Left colon (tissue), 2 donors: Measurements from ENCODE around the gene SMOC1. TPM values are rescaled to one million over a fixed set of nuclear protein-coding genes. Genes with fewer than 3 reads are reported as not detected.

Experiments used
- ATAC-seq: fragments of 200-7000 bp; cut with Tn5 transposase; one replicate; pipeline ENCODE4 v1.9.1; 2020; ENCODE audit warnings: mild to moderate bottlenecking, moderate library complexity
- DNase-seq, 2 donors: peaks; one replicate each; pipeline ENCODE4 v3.0.0-alpha.2; 2020
- intact Hi-C, 2 donors: fragments of 100-400 bp; cut with DNase I in 1 of 2; cut with micrococcal nuclease in 1 of 2; formaldehyde crosslinking; loops; one replicate each; pipeline versions ENCODE4 v1.11.2 to v1.14.0; 2022; cut with DNase I, micrococcal nuclease
- total RNA-seq, 2 donors: library from RNA; stranded (reverse); fragmentation: NEBNext Ultra II Directional; extraction: Animal tissue kit (Norgen Biotek cat#: 25700); gene quantifications; one replicate each; pipeline ENCODE4 v1.2.1, GENCODE V29; 2021
- donor health status: DM: no; HTN: no; CAD: no.
- donor health status: DM: yes; HTN: yes; CAD: no.

SMOC1 gene
- total RNA-seq, 2 donors from 2014 or later, result 0.55 to 0.89 TPM

GRCh38 chr14:70020352-70021170 is 141.3 kb downstream of the SMOC1 start:
- intact Hi-C loops, result no loop called here
- DNase-seq (no peak), ATAC-seq (no peak)

GRCh38 chr14:70021548-70022220 is 142.5 kb downstream of the SMOC1 start:
- intact Hi-C loops, result no loop called here
- ATAC-seq (no peak), DNase-seq (no peak)

- DNase-seq, result no peak
- intact Hi-C loops, result no loop called here
- no peak for ATAC-seq
Measured at GRCh38 chr14:70022771-70023445, 143.7 kb downstream of the SMOC1 start.

GRCh38 chr14:70023871-70024270 is 144.7 kb downstream of the SMOC1 start:
- no peak for DNase-seq
- intact Hi-C loops, result no loop called here
- ATAC-seq, result no peak

GRCh38 chr14:70027785-70028428 is 148.7 kb downstream of the SMOC1 start:
- DNase-seq (peak in 1 of 2 donors; percentile 72), ATAC-seq (peak; percentile 69)
- intact Hi-C loops, result loop anchor here in 1 of 2 donors (2.0 kb wide), 1 partner anchor 209 kb away; no protein-coding TSS in a partner anchor

- ATAC-seq (no peak), DNase-seq (no peak)
- intact Hi-C loops, result loop anchor here in 1 of 2 donors (10.0 kb wide), 1 partner anchor 205 kb away; no protein-coding TSS in a partner anchor
Measured at GRCh38 chr14:70029296-70030132, 150.3 kb downstream of the SMOC1 start.

GRCh38 chr14:70032016-70032415 is 152.8 kb downstream of the SMOC1 start:
- DNase-seq (no peak), ATAC-seq (no peak)
- intact Hi-C loops, result loop anchor here in 1 of 2 donors (10.0 kb wide), 1 partner anchor 207 kb away; no protein-coding TSS in a partner anchor

GRCh38 chr14:70032447-70032846 is 153.2 kb downstream of the SMOC1 start:
- intact Hi-C loops, result loop anchor here in 1 of 2 donors (10.0 kb wide), 1 partner anchor 208 kb away; no protein-coding TSS in a partner anchor
- no peak for ATAC-seq
- DNase-seq, result no peak

GRCh38 chr14:70033116-70033515 is 153.9 kb downstream of the SMOC1 start:
- DNase-seq, result no peak
- no peak for ATAC-seq
- intact Hi-C loops, result loop anchor here in 1 of 2 donors (10.0 kb wide), 1 partner anchor 208 kb away; no protein-coding TSS in a partner anchor

GRCh38 chr14:70033561-70033960 is 154.3 kb downstream of the SMOC1 start:
- intact Hi-C loops, result loop anchor here in 1 of 2 donors (10.0 kb wide), 1 partner anchor 209 kb away; no protein-coding TSS in a partner anchor
- ATAC-seq (no peak), DNase-seq (no peak)

- DNase-seq (no peak), ATAC-seq (no peak)
- intact Hi-C loops, result loop anchor here in 1 of 2 donors (10.0 kb wide), 1 partner anchor 209 kb away; no protein-coding TSS in a partner anchor
Measured at GRCh38 chr14:70034257-70034656, 155.0 kb downstream of the SMOC1 start.

GRCh38 chr14:70036665-70037064 is 157.4 kb downstream of the SMOC1 start:
- intact Hi-C loops, result loop anchor here in 1 of 2 donors (10.0 kb wide), 1 partner anchor 212 kb away; no protein-coding TSS in a partner anchor
- no peak for ATAC-seq
- no peak for DNase-seq

GRCh38 chr14:70043001-70043400 is 163.8 kb downstream of the SMOC1 start:
- DNase-seq, result no peak
- intact Hi-C loops, result no loop called here
- ATAC-seq, result no peak

- ATAC-seq (no peak), DNase-seq (no peak)
- intact Hi-C loops, result no loop called here
Measured at GRCh38 chr14:70045310-70045709, 166.1 kb downstream of the SMOC1 start.

GRCh38 chr14:70045844-70046535 is 166.8 kb downstream of the SMOC1 start:
- intact Hi-C loops, result no loop called here
- peak; percentile 92 for ATAC-seq
- peak; percentile 71 to 84 for DNase-seq

GRCh38 chr14:70047598-70048312 is 168.5 kb downstream of the SMOC1 start:
- DNase-seq (no peak), ATAC-seq (peak; percentile 80)
- intact Hi-C loops, result no loop called here

GRCh38 chr14:70048313-70048654 is 169.1 kb downstream of the SMOC1 start:
- intact Hi-C loops, result no loop called here
- DNase-seq (no peak), ATAC-seq (no peak)
